Activated CD4-positive, alpha-beta T cell treated with anti-CD3 and anti-CD28 coated beads, Interleukin-2, Interleukin-4, amounts not matched to agents 100 ng/mL and 50 ng/mL, durations not matched to agents 16 hours and 8 hours (primary cell): Measurements from ENCODE around the gene ZCCHC7.
A peak's percentile ranks its signal among the peaks of the same experiment; 100 is the strongest.

Experiments
- DNase-seq: peaks from one replicate; pipeline ENCODE4 v3.0.0-alpha.2; 2020; ENCODE audit warnings: low spot score

ZCCHC7 gene

GRCh38 chr9:37210737-37211523 is 90.6 kb downstream of the ZCCHC7 start:
- peak; percentile 32 for DNase-seq

DNA sequence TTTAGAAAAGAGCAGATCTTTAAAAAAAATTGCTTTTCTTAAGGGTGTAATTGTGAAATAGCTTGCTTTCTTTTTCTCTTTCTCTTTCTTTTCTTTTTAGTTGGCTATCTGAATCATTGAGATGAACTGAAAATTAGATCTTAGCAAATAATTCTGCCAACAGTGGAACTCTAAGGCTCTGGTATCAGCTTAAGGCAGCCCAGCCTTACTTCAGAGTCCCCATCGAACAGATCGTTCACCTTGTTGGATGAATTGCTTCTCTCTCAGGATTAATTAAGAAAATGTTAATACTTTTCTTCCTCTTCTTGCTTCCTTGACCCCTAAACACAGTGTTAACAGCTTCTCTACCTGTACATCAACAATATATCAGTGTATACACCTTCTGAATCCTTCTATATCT is 92.1 kb downstream of the ZCCHC7 start:
- no peak for DNase-seq

- no peak for DNase-seq
Measured at GRCh38 chr9:37215381-37215780, 95.0 kb downstream of the ZCCHC7 start.

DNA sequence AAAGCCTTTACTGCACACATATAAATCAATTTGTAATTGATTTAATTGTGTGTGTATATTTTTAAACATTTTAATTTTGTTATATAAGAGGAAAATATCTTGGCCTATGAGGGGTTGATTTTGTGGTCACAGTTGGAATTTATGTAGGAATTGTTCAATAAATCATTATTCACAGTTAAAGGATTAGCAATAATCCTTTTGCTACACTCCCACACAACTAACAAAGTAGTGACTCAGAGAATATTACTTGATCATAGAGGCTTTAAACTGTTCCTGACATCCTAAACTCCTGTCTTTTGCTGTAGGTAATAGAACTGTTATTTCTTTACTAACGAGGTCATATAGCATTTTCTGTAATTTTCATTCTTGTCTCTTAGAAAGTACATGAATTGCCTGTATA is 95.5 kb downstream of the ZCCHC7 start:
- no peak for DNase-seq

- DNase-seq = no peak
Measured at GRCh38 chr9:37217161-37217560, 96.8 kb downstream of the ZCCHC7 start.

- DNase-seq = no peak
Measured at GRCh38 chr9:37218800-37219425, 98.5 kb downstream of the ZCCHC7 start.

DNA sequence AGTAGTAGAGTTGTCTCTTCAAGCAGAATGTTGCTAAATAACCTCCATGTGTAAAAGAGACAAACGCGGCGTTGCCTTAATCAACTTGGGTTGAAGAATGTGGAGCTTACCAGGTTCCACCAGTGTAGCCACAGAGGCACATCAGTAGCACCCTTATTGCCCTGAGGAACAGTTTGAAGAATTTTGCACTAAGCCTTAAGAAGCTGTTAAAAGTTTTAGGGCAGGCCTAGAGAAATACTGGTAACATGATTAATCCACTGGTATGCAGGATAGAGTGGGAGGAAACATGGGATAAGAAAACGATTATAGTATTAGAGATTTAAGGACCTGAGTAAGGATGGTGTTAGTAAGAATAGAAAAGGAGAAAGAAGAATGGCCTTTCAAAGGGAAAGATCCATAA is 100.6 kb downstream of the ZCCHC7 start:
- no peak for DNase-seq

- no peak for DNase-seq
Measured at GRCh38 chr9:37221489-37222106, 101.2 kb downstream of the ZCCHC7 start.

DNA sequence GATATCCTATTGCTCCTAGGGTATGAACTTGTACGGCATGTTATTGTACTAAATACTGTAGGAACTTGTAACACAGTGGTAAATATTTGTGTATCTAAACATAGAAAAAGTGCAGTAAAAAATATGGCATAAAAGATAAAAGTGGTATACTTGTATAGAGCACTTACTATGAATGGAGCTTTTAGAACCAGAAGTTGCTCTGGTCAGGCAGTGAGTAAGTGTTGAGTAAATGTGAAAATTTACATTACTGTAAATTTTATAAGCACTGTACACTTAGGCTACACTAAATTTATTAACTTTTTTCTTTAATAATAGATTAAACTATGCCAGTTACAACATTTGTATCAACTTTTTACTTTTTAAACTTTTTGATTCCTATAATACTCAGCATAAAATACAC is 109.1 kb downstream of the ZCCHC7 start:
- DNase-seq = no peak

DNA sequence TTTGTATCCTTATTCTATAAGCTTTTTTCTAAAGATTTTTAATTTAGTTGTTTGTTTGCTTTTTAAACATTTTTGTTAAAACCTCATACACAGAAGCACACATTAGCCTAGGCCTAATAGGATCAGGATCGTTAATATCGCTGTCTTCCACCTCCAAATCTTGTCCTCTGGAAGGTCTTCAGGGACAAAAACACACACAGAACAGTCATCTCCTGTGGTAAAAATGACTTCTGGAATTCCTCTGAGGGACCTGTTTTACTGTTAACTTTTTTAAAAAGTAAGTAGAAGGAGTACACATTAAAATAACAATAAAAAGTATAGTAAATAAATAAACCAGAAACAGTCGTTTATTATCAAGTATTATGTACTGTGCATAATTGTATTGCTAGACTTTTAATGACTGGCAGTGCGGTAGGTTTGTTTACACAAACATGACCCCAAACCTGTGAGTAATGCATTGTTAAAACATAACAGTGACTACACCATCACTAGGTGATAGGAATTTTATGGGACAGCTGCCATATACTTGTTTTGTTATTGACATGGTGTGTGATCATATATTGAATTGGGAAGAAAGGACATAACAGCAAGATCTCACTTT is 109.6 kb downstream of the ZCCHC7 start:
- DNase-seq = no peak

DNA sequence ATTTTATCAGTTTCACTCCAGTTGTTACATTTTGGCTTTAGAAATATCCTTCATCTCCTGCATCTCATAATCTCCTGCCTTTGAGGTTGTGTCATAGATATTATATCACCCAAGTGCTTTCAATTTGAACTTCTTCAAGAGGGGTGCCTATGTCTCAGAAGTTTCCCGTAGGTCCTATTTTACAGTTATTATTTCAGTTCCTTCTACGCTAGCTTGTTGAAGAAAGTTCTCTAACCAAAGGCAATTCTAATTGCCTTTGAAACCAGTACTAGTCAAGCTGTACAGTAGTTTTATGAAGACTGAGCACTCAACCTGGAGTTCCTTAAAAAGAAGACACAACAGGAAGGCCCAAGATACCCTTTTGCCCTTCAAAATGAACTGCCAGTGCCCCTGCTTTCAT is 116.4 kb downstream of the ZCCHC7 start:
- no peak for DNase-seq

- DNase-seq = no peak
Measured at GRCh38 chr9:37238122-37238521, 117.7 kb downstream of the ZCCHC7 start.

DNA sequence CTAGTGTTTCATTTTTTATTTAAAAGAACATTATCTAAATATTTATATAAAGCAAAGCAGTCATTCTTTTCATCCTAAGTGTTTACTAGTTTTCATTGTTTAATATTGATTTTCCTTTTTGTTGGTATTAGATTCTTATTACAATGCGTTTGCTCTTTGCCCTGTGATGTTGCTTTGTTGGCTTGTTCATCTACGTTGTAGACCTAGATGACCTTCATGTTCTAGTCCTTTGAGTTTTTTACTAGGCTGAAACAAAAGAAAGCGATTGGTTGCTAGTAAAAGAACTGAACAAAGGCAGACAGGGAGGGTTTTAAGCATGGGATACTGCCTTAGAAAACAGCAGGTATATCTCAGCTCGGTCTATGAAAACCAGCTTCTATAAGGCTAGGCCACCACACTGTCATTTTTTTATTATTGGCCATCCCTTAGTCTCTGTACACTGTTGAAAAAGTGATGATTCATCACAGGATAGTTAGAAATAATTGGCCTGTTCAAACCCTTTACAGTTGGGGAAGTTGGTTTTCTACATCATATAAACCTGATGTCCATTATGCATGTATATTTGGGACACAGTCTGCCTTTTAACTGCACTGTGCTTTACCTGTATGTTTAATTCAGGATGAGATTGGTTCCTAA is 119.0 kb downstream of the ZCCHC7 start:
- no peak for DNase-seq

DNA sequence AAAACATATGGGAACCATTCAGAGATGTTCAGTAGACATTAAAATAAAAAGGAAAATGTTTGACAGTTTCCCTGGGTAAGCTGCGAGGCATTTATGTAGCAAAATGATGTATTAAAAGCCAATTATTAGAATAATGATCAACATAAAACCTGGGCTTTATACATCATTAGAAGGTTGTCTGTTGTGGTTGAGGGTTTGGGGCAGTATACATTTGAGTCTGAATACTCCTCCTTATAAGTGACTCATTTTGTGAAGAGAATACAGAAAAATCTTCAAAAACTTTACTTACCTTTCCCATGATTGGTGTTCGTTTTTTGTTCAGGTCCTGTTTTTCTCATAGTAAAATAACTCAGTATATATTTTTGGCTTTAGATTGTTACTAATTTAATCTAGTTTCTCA is 119.5 kb downstream of the ZCCHC7 start:
- DNase-seq = no peak

- no peak for DNase-seq
Measured at GRCh38 chr9:37241340-37241739, 121.0 kb downstream of the ZCCHC7 start.

DNA sequence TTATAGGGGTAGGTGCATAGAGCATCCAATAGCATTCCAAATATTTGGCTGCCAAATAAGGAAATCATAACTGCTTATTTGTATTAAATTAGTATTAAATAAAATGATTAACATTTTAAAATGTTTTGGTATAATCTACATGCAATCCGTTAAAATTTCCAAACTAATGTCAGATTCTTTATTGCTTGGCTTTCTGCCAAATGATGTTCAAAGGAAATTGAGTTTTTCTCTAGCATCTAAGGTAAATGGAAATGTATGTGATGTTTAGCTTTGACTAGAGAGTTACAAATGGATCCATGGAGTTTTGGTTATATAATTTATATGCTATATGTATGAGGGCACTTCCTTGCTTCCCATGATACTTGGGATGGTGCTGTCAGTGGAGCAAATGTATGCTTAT is 121.7 kb downstream of the ZCCHC7 start:
- DNase-seq = no peak

- no peak for DNase-seq
Measured at GRCh38 chr9:37243588-37244345, 123.4 kb downstream of the ZCCHC7 start.

DNA sequence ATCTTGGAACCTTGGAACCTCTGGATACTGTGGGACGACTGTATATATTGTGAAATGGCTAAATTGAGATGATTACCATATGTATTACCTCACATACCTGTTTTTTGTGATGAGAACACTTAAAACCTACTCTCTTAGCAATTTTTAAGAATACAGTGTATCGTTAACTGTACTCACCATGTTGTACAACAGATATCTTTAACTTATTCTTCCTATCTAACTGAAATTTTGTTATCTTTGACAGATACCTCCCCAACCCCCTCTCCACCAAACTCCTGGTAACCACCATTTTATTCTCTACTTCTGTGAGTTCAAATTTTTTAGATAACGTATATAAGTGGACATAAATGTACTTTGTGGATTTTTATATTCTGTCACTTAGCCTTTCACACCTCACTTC is 126.5 kb downstream of the ZCCHC7 start:
- no peak for DNase-seq

DNA sequence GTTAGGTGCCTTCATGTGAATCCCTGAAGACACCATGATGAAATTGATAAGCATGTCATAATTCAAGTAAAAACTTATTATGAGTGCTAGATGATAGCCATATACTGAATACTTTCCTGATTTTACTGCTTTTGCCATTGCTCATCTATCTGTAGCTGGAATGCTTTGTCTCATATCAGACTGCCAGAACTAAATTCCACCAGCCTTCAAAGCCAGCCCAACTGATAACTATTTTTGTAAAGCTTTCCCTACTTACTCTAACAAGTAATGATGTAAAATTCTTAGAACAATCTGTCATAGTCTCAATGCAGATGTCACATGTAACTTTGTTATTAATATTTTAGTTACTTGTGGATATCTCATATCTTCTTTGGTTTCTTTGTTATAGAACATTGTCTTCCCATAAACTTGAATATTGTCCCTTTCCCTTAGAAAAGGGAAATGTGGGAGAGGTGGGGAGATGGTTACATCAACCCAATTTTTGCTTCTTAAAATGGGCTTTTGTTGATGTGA is 128.3 kb downstream of the ZCCHC7 start:
- no peak for DNase-seq

- DNase-seq = no peak
Measured at GRCh38 chr9:37251452-37251851, 131.1 kb downstream of the ZCCHC7 start.

- no peak for DNase-seq
Measured at GRCh38 chr9:37253377-37253937, 133.1 kb downstream of the ZCCHC7 start.
